Neural progenitor cell (in vitro differentiated cells): ENCODE results near the gene PTPRA. TPM values are rescaled to one million over a fixed set of nuclear protein-coding genes. Genes with fewer than 3 reads are reported as not detected.

Experiments used
- DNase-seq: peaks from one replicate; pipeline ENCODE4 v3.0.0-alpha.2; 2016; ENCODE audit warnings: low spot score
- H2AFZ ChIP-seq: fragments of 200-600 bp; sonication (generic); replicated peaks from 2 replicates; pipeline ENCODE4 v1.6.1; 2016; ENCODE audit warnings: antibody characterized with exemption
- H3F3A ChIP-seq: fragments of 200-600 bp; sonication (generic); 2 replicates; pipeline ENCODE4 v1.6.1; 2016; ENCODE audit warnings: antibody characterized with exemption, low read depth
- H3K27ac ChIP-seq: fragments of 200-600 bp; sonication (generic); 2 replicates; pipeline ENCODE4 v1.5.1; 2016; ENCODE audit warnings: mild to moderate bottlenecking
- H3K27me3 ChIP-seq: fragments of 200-600 bp; sonication (generic); 2 replicates; pipeline ENCODE4 v1.6.1; 2016; ENCODE audit warnings: mild to moderate bottlenecking, moderate library complexity
- H3K36me3 ChIP-seq: fragments of 200-600 bp; sonication (generic); 2 replicates; pipeline ENCODE4 v1.5.1; 2016
- H3K4me1 ChIP-seq: fragments of 200-600 bp; sonication (generic); 2 replicates; pipeline ENCODE4 v1.6.1; 2016; ENCODE audit warnings: mixed run types
- H3K4me2 ChIP-seq: fragments of 200-600 bp; sonication (generic); 2 replicates; pipeline ENCODE4 v1.6.1; 2016
- H3K4me3 ChIP-seq: fragments of 200-600 bp; sonication (generic); 2 replicates; pipeline ENCODE4 v1.5.1; 2016
- H3K79me2 ChIP-seq: fragments of 200-600 bp; sonication (generic); 2 replicates; pipeline ENCODE4 v1.6.1; 2016; ENCODE audit warnings: low read depth
- H3K9ac ChIP-seq: fragments of 200-600 bp; sonication (generic); 2 replicates; pipeline ENCODE4 v1.6.1; 2016
- H3K9me3 ChIP-seq: fragments of 200-600 bp; sonication (generic); 2 replicates; pipeline ENCODE4 v1.5.1; 2016; ENCODE audit warnings: low read depth
- H4K20me1 ChIP-seq: fragments of 200-600 bp; sonication (generic); 2 replicates; pipeline ENCODE4 v1.6.1; 2016; ENCODE audit warnings: low read depth
- H3K27ac Mint-ChIP-seq: 3 replicates; pipeline ENCODE4 v1.8.0; 2021; ENCODE audit warnings: mixed read lengths
- H3K27me3 Mint-ChIP-seq: 2 replicates; pipeline ENCODE4 v1.8.0; 2022; ENCODE audit warnings: low read depth, mild to moderate bottlenecking, inconsistent platforms, moderate library complexity, mixed read lengths; ENCODE audit not compliant: insufficient read depth
- H3K36me3 Mint-ChIP-seq: 3 replicates; pipeline ENCODE4 v1.8.0; 2021; ENCODE audit warnings: mixed read lengths
- H3K4me1 Mint-ChIP-seq: 3 replicates; pipeline ENCODE4 v1.8.0; 2021; ENCODE audit warnings: mixed read lengths
- H3K4me3 Mint-ChIP-seq: 3 replicates; pipeline ENCODE4 v1.8.0; 2021; ENCODE audit warnings: mild to moderate bottlenecking, moderate library complexity, mixed read lengths
- H3K9me3 Mint-ChIP-seq: 3 replicates; pipeline ENCODE4 v1.8.0; 2020; ENCODE audit warnings: mixed read lengths
- CTCF ChIP-seq: fragments of 200-600 bp; sonication (generic); IDR thresholded peaks from 2 replicates; pipeline ENCODE4 v1.5.1; 2017; ENCODE audit warnings: antibody characterized with exemption, mild to moderate bottlenecking
- EZH2 ChIP-seq: fragments of 200-600 bp; sonication (generic); IDR thresholded peaks from 2 replicates; pipeline ENCODE4 v1.6.1; 2017; ENCODE audit warnings: antibody characterized with exemption, mild to moderate bottlenecking, moderate library complexity
- EZH2phosphoT487 ChIP-seq: fragments of 200-600 bp; sonication (generic); IDR thresholded peaks from 2 replicates; pipeline ENCODE4 v1.6.1; 2017; ENCODE audit warnings: antibody characterized with exemption
- total RNA-seq: library from RNA; depleted of rRNA; stranded (reverse); fragments of >200 nt; gene quantifications from 2 replicates; pipeline ENCODE4 v1.2.3, GENCODE V29; 2015; ENCODE audit warnings: low replicate concordance

PTPRA gene
- total RNA-seq, 1 donor from 2014 or later: 77.7 TPM

GRCh38 chr20:2922957-2923356, 49.7 kb downstream of the PTPRA start:
- Mint-ChIP-seq H3K36me3 (peaks cover 29% of the 10 kb centered on the region), H3K4me3 (no peak overlapping the region), H3K9me3 (no peaks in the 10 kb centered on the region), H3K27me3 (peaks cover 2% of the 10 kb centered on the region), H3K4me1 (peaks cover 16% of the 10 kb centered on the region), H3K27ac (no peak overlapping the region)
- Histone ChIP-seq H3K9me3 (no peaks in the 10 kb centered on the region), H3K9ac (no peak overlapping the region), H4K20me1 (peaks cover 25% of the 10 kb centered on the region), H3K27ac (no peak overlapping the region), H2AFZ (no peak overlapping the region), H3K36me3 (no peaks in the 10 kb centered on the region), H3K27me3 (no peaks in the 10 kb centered on the region), H3K79me2 (peaks cover 40% of the 10 kb centered on the region), H3K4me1 (no peaks in the 10 kb centered on the region), H3K4me3 (no peak overlapping the region), H3F3A (no peaks in the 10 kb centered on the region), H3K4me2 (no peak overlapping the region)
- no peak for DNase-seq
- TF ChIP-seq EZH2phosphoT487 (no peak), EZH2 (no peak), CTCF (no peak)

GRCh38 chr20:2930538-2930937, 57.3 kb downstream of the PTPRA start:
- Histone ChIP-seq H3K27me3 (no peaks in the 10 kb centered on the region), H3K4me1 (no peaks in the 10 kb centered on the region), H2AFZ (no peak overlapping the region), H3K4me2 (no peak overlapping the region), H4K20me1 (no peaks in the 10 kb centered on the region), H3K27ac (no peak overlapping the region), H3K4me3 (no peak overlapping the region), H3F3A (no peaks in the 10 kb centered on the region), H3K36me3 (no peaks in the 10 kb centered on the region), H3K9ac (no peak overlapping the region), H3K79me2 (peaks cover 11% of the 10 kb centered on the region), H3K9me3 (no peaks in the 10 kb centered on the region)
- Mint-ChIP-seq H3K27me3 (no peaks in the 10 kb centered on the region), H3K9me3 (peaks cover 3% of the 10 kb centered on the region), H3K4me1 (no peaks in the 10 kb centered on the region), H3K27ac (no peak overlapping the region), H3K4me3 (no peak overlapping the region), H3K36me3 (peaks cover 21% of the 10 kb centered on the region)
- DNase-seq: no peak
- TF ChIP-seq EZH2phosphoT487 (no peak), CTCF (no peak), EZH2 (no peak)

GRCh38 chr20:2932498-2932897, 59.2 kb downstream of the PTPRA start:
- Histone ChIP-seq H3K9me3 (no peaks in the 10 kb centered on the region), H4K20me1 (no peaks in the 10 kb centered on the region), H2AFZ (no peak overlapping the region), H3K4me2 (no peak overlapping the region), H3K9ac (no peak overlapping the region), H3K27me3 (no peaks in the 10 kb centered on the region), H3F3A (no peaks in the 10 kb centered on the region), H3K4me1 (no peaks in the 10 kb centered on the region), H3K27ac (no peak overlapping the region), H3K36me3 (no peaks in the 10 kb centered on the region), H3K79me2 (peaks cover 12% of the 10 kb centered on the region), H3K4me3 (no peak overlapping the region)
- no peaks in the 10 kb centered on the region for H3K27me3 Mint-ChIP-seq
- H3K9me3 Mint-ChIP-seq: peaks cover 3% of the 10 kb centered on the region
- H3K36me3 Mint-ChIP-seq: peaks cover 14% of the 10 kb centered on the region
- H3K4me1 Mint-ChIP-seq: no peaks in the 10 kb centered on the region
- H3K27ac Mint-ChIP-seq: no peak overlapping the region
- DNase-seq: no peak
- no peak overlapping the region for H3K4me3 Mint-ChIP-seq
- no peak for TF ChIP-seq CTCF
- no peak for TF ChIP-seq EZH2phosphoT487
- no peak for TF ChIP-seq EZH2
